Testis (tissue), 5 donors: ENCODE results near the gene HNRNPCL4. TPM values are rescaled to one million over a fixed set of nuclear protein-coding genes. Genes with fewer than 3 reads are reported as not detected.
"Not testable (repeated sequence)": the region's sequence is repeated elsewhere in the genome, so short reads cannot be mapped to it uniquely, and the experiment has no call there.

Source experiments
- DNase-seq: peaks from one replicate; pipeline ENCODE4 v3.0.0-alpha.2; 2019
- H3K27ac ChIP-seq, 2 donors: fragments of 200-600 bp; sonication (generic); one replicate each; pipeline ENCODE4 v1.5.1; 2019
- H3K27me3 ChIP-seq: fragments of 200-600 bp; sonication (generic); one replicate; pipeline ENCODE4 v1.5.1; 2019
- H3K36me3 ChIP-seq: fragments of 200-600 bp; sonication (generic); one replicate; pipeline ENCODE4 v1.5.1; 2017; ENCODE audit warnings: low read depth; ENCODE audit errors: missing control alignments
- H3K4me1 ChIP-seq: fragments of 200-600 bp; sonication (generic); one replicate; pipeline ENCODE4 v1.5.1; 2019
- H3K4me3 ChIP-seq, 2 donors: fragments of 200-600 bp; sonication (generic); one replicate each; pipeline ENCODE4 v1.5.1; 2017 to 2019
- H3K9me3 ChIP-seq: fragments of 200-600 bp; sonication (generic); one replicate; pipeline ENCODE4 v1.5.1; 2017
- whole genome bisulfite sequencing, 2 donors: methylation state at CpG; one replicate each; pipeline ENCODE4 v1.1.5; 2018; 5-methylcytosine and 5-hydroxymethylcytosine counted together
- intact Hi-C: fragments of 100-400 bp; cut with DNase I; formaldehyde crosslinking; loops from one replicate; pipeline ENCODE4 v1.15.1; 2023; ENCODE audit warnings: low total_unique reads
- long read RNA-seq, 2 donors: transcript quantifications; one replicate each; lab custom pipeline, GENCODE V29; 2026
- polyA plus RNA-seq: library from polyadenylated mRNA; stranded (reverse); fragments of 350-450 nt; fragmentation: Illumina TruSeq; extraction: RNeasy Lipid Tissue Mini Kit (QIAGEN cat#74804); gene quantifications from one replicate; pipeline ENCODE4 v1.2.3, GENCODE V29; 2014; ENCODE audit warnings: low read depth, low replicate concordance; ENCODE audit not compliant: insufficient read depth
- total RNA-seq, 2 donors: library from RNA; depleted of rRNA; stranded (reverse); fragments of >200 nt; gene quantifications; one replicate each; pipeline ENCODE4 v1.2.3, GENCODE V29; 2016

HNRNPCL4 gene
- total RNA-seq, result not detected
- polyA plus RNA-seq, result not detected
- long read RNA-seq, donor 1, result 0 reads
- long read RNA-seq, donor 2, partial matches to known transcripts, result 0 of 1 reads
- long read RNA-seq, donor 2, other reads (novel, unspliced or antisense), result 0 of 1 reads

- H3K4me1 ChIP-seq, H3K27ac ChIP-seq, intact Hi-C loops, DNase-seq, H3K27me3 ChIP-seq, H3K9me3 ChIP-seq, H3K4me3 ChIP-seq, H3K36me3 ChIP-seq: not testable (repeated sequence)
- no CpG with 5 or more reads among the region's 8 CpGs for WGBS, 2 donors
Observed at GRCh38 chr1:13165531-13165930, at the start of gene HNRNPCL4. HNRNPCL4 (minus strand) TSS chr1:13165631; CDS start chr1:13165467, 164 bp downstream.

GRCh38 chr1:13208712-13209111 lies 43.3 kb upstream of the HNRNPCL4 start:
- no CpG with 5 or more reads among the region's 9 CpGs for WGBS, 2 donors
- not testable (repeated sequence) for DNase-seq

GRCh38 chr1:13201309-13201708 lies 35.9 kb upstream of the HNRNPCL4 start, which contains the start of gene PRAMEF13:
PRAMEF13 (minus strand) TSS chr1:13201409; CDS start chr1:13199589, 1,820 bp downstream.
- H3K36me3 ChIP-seq, intact Hi-C loops, DNase-seq, H3K4me1 ChIP-seq, H3K27me3 ChIP-seq, H3K9me3 ChIP-seq, H3K4me3 ChIP-seq, H3K27ac ChIP-seq: not testable (repeated sequence)
- no CpG with 5 or more reads among the region's 5 CpGs for WGBS, 2 donors

More at GRCh38 chr1:13208712-13209111, 43.3 kb upstream of the HNRNPCL4 start:
- intact Hi-C loops, H3K27ac ChIP-seq, H3K9me3 ChIP-seq, H3K36me3 ChIP-seq, H3K27me3 ChIP-seq, H3K4me1 ChIP-seq, H3K4me3 ChIP-seq: not testable (repeated sequence)

GRCh38 chr1:13171548-13171947 lies 6.1 kb upstream of the HNRNPCL4 start, which contains the start of gene PRAMEF9:
PRAMEF9 (plus strand) TSS chr1:13171848; CDS start chr1:13175281, 3,433 bp downstream.
- H3K27me3 ChIP-seq, result not testable (repeated sequence)

GRCh38 chr1:13155909-13156308 lies 9.5 kb downstream of the HNRNPCL4 start, which contains the start of gene PRAMEF26:
PRAMEF26 (minus strand) TSS chr1:13156009; CDS start chr1:13153095, 2,914 bp downstream.
- intact Hi-C loops, H3K9me3 ChIP-seq, H3K27me3 ChIP-seq, DNase-seq, H3K4me1 ChIP-seq, H3K4me3 ChIP-seq, H3K36me3 ChIP-seq, H3K27ac ChIP-seq: not testable (repeated sequence)
- WGBS, 2 donors, result no CpG with 5 or more reads among the region's 5 CpGs

More at GRCh38 chr1:13171548-13171947, 6.1 kb upstream of the HNRNPCL4 start, which contains the start of gene PRAMEF9:
- DNase-seq, H3K4me3 ChIP-seq, H3K4me1 ChIP-seq, H3K9me3 ChIP-seq, H3K27ac ChIP-seq, intact Hi-C loops, H3K36me3 ChIP-seq: not testable (repeated sequence)
- 84% methylated on average over 2 of the region's 2 CpGs; no CpG with 5 or more reads in 1 of the 2 donors for WGBS, 2 donors

- H3K4me1 ChIP-seq, H3K4me3 ChIP-seq, H3K27me3 ChIP-seq, H3K36me3 ChIP-seq, H3K27ac ChIP-seq, DNase-seq, intact Hi-C loops, H3K9me3 ChIP-seq: not testable (repeated sequence)
- 60 to 63% methylated on average over 6 of the region's 6 CpGs for WGBS, 2 donors
Observed at GRCh38 chr1:13116754-13117153, 48.7 kb downstream of the HNRNPCL4 start, which contains the start of gene HNRNPCL2. HNRNPCL2 (minus strand) TSS chr1:13116854; CDS start chr1:13116400, 454 bp downstream.

Other genes with a start within 250 kb of the HNRNPCL4 start
- not detected for gene PRAMEF7, start 249.0 kb downstream of the HNRNPCL4 start, total RNA-seq
- gene PRAMEF7, start 249.0 kb downstream of the HNRNPCL4 start, polyA plus RNA-seq, result 0.20 TPM
- not detected for gene PRAMEF6, start 218.1 kb downstream of the HNRNPCL4 start, total RNA-seq
- not detected for gene PRAMEF6, start 218.1 kb downstream of the HNRNPCL4 start, polyA plus RNA-seq
- gene PRAMEF27, start 109.1 kb downstream of the HNRNPCL4 start, total RNA-seq, result under 1 TPM in 1 of 2 donors, not detected in 1; 0.12 TPM
- gene PRAMEF27, start 109.1 kb downstream of the HNRNPCL4 start, polyA plus RNA-seq, result not detected
- not detected for gene HNRNPCL3, start 104.9 kb downstream of the HNRNPCL4 start, total RNA-seq
- gene HNRNPCL3, start 104.9 kb downstream of the HNRNPCL4 start, polyA plus RNA-seq, result not detected
- under 1 TPM in 1 of 2 donors, not detected in 1; 0.16 TPM for gene PRAMEF25, start 94.9 kb downstream of the HNRNPCL4 start, total RNA-seq
- gene PRAMEF25, start 94.9 kb downstream of the HNRNPCL4 start, polyA plus RNA-seq, result not detected
- gene HNRNPCL2, start 48.8 kb downstream of the HNRNPCL4 start, total RNA-seq, result under 1 TPM in 1 of 2 donors, not detected in 1; 0.25 TPM
- gene HNRNPCL2, start 48.8 kb downstream of the HNRNPCL4 start, polyA plus RNA-seq, result not detected
- gene PRAMEF26, start 9.6 kb downstream of the HNRNPCL4 start, total RNA-seq, result not detected
- gene PRAMEF26, start 9.6 kb downstream of the HNRNPCL4 start, polyA plus RNA-seq, result not detected
- not detected for gene PRAMEF9, start 6.2 kb upstream of the HNRNPCL4 start, total RNA-seq
- gene PRAMEF9, start 6.2 kb upstream of the HNRNPCL4 start, polyA plus RNA-seq, result not detected
- gene PRAMEF13, start 35.8 kb upstream of the HNRNPCL4 start, total RNA-seq, result not detected
- gene PRAMEF13, start 35.8 kb upstream of the HNRNPCL4 start, polyA plus RNA-seq, result not detected
- under 1 TPM in 1 of 2 donors, not detected in 1; 0.19 TPM for gene PRAMEF18, start 60.5 kb upstream of the HNRNPCL4 start, total RNA-seq
- not detected for gene PRAMEF18, start 60.5 kb upstream of the HNRNPCL4 start, polyA plus RNA-seq
- not detected for gene PRAMEF5, start 88.6 kb upstream of the HNRNPCL4 start, total RNA-seq
- not detected for gene PRAMEF5, start 88.6 kb upstream of the HNRNPCL4 start, polyA plus RNA-seq
- gene PRAMEF8, start 119.5 kb upstream of the HNRNPCL4 start, total RNA-seq, result under 1 TPM in 1 of 2 donors, not detected in 1; 0.12 TPM
- gene PRAMEF8, start 119.5 kb upstream of the HNRNPCL4 start, polyA plus RNA-seq, result not detected
- not detected for gene PRAMEF33, start 137.9 kb upstream of the HNRNPCL4 start, total RNA-seq
- not detected for gene PRAMEF33, start 137.9 kb upstream of the HNRNPCL4 start, polyA plus RNA-seq
- gene PRAMEF15, start 149.9 kb upstream of the HNRNPCL4 start, total RNA-seq, result under 1 TPM in 1 of 2 donors, not detected in 1; 0.19 TPM
- not detected for gene PRAMEF15, start 149.9 kb upstream of the HNRNPCL4 start, polyA plus RNA-seq
- gene PRAMEF14, start 181.5 kb upstream of the HNRNPCL4 start, total RNA-seq, result under 1 TPM in 1 of 2 donors, not detected in 1; 0.31 TPM
- gene PRAMEF14, start 181.5 kb upstream of the HNRNPCL4 start, polyA plus RNA-seq, result 0.24 TPM
- not detected for gene PRAMEF19, start 206.3 kb upstream of the HNRNPCL4 start, total RNA-seq
- not detected for gene PRAMEF19, start 206.3 kb upstream of the HNRNPCL4 start, polyA plus RNA-seq
- under 1 TPM in 1 of 2 donors, not detected in 1; 0.31 TPM for gene PRAMEF17, start 224.0 kb upstream of the HNRNPCL4 start, total RNA-seq
- not detected for gene PRAMEF17, start 224.0 kb upstream of the HNRNPCL4 start, polyA plus RNA-seq
- gene PRAMEF20, start 244.8 kb upstream of the HNRNPCL4 start, total RNA-seq, result under 1 TPM; 0.62 to 0.87 TPM
- 0.28 TPM for gene PRAMEF20, start 244.8 kb upstream of the HNRNPCL4 start, polyA plus RNA-seq